HG02938 (cell line): ENCODE measurements around the gene ADAM12.
"Not testable (repeated sequence)": the region's sequence is repeated elsewhere in the genome, so short reads cannot be mapped to it uniquely, and the experiment has no call there.

Source experiments
- ATAC-seq: cut with Tn5 transposase; IDR thresholded peaks from one replicate; pipeline ENCODE4 v1.9.1; 2021; ENCODE audit warnings: mild to moderate bottlenecking, moderate library complexity; ENCODE audit not compliant: unreplicated experiment

ADAM12 gene

DNA sequence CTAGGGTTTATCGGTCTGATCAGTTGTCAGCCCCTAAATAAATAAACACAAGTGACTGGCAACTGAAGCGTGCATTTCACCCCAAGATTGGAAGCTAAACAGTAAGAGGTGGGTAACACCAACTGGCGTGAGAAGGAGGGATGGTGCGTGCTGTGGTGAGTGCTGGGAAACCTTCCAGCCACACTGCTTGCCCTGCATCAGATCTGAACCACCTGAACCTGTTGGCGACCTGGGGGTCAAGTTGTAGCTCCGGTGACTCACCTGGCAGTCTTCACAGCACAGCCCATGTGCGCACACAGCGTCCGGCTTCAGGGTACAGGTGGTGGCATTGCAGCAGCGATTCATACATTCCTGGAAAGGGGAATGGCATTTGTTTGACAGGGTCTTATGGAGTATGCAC is 321.8 kb downstream of the ADAM12 start:
- ATAC-seq: no peak

DNA sequence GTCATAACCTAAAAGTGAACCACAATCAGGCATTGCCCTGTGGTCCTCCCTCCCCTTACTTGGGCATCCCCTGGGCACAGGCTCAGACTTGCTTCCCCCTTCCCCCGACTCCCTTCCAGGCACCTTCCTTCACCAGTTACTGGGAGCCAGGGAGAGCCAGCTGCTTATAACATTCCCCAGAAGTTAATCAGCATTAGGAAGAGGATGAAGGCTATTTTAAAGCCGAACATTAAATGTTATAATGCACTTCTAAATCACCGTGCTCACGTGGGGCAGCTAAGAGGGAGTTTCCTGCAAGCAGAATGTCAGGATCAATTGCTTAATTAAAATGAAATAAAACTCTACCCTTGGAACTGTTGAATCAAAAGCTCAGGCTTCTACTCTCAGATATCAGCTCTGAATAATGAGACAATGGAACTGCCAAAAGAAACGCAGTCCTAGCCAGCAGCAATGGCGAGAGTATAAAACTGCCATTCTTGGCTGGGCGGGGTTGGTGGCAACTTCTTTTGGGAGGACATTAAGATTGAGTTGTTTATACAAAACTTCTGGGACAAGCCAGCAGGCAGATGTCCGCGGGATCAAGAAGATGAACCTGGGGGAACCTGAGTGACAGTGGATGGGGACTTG is 322.4 kb downstream of the ADAM12 start:
- no peak for ATAC-seq

DNA sequence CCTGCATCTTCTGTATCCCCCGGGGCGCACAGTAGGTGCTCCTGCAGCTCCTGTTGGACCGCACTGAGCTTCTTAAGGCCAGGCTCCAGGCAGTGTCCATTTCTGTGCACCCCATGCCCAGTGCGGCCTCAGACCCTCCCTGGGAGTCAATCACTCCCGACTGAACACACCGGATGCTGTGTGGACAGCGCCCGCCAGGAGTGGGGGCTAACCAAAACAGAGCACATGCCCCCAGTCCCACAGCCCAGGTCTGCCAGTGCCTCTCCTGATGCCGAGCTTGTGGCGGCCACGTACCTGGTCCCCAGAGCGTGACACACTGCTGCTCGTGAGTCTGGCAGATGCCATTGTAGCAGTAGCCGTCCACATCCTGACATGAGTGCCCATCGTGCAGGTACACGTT is 323.8 kb downstream of the ADAM12 start:
- ATAC-seq: no peak

DNA sequence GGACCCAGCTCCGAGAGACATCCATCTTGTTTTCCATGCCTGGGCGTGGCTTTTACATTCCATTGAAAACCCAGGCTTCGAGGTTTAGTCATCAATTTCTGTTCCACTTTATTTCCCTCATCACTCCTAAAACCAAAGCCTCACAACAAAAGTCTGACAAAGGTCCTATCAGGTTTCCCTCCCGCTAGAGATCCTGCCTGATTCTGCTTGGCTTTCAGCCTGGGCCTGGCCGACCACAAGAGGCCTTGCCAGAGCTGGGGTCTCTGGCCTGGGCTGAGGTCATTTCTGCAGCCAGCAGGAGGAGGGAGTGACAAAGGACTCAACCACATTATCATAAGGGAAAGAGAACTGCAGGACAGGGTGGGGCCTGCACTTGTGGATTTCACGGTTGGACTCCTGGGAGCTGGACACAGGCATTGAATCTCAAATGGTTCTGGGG is 324.9 kb downstream of the ADAM12 start:
- no peak for ATAC-seq

DNA sequence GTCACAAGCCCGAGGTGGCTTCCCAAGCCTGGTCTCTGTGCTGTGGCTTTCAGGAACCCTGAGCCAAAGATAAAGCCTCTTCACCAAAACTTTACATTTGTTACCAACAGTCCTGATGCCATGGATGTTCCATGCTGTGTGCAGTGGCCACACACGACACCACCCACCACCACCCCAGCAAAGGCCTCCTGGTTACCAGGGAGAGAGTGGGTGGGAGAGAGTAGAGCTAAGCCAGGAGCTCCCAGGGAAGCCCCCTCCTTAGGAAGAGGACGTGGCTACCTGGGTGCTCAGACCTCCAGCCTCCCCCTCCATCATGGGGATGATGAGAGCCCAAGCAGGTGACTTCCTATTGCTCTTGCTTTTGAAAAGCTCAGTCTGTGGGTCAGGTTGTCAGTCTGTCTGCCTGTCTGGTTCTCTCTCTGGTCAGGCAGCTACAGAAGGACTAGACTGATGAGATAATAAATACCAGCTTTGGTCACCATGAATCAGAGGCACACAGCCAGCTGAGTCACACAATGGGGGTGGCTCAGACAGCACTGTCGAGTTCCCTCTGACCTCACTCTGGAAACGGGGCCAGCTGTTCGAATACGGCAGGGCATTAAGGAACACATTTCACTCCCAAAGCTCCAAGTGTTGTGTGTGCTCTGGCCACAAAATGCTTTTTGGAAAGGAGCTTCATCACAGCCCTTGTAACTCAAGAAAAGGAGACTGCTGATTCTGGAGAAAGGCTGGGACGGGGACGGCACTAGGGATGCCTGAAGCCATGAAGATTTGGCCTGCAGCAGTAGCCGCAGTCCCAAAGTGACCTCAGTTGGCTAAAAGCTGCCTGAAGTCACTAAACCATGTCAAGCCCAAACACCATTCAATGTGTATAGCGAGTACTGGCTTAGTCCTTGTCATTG is 325.9 kb downstream of the ADAM12 start:
- ATAC-seq: no peak

DNA sequence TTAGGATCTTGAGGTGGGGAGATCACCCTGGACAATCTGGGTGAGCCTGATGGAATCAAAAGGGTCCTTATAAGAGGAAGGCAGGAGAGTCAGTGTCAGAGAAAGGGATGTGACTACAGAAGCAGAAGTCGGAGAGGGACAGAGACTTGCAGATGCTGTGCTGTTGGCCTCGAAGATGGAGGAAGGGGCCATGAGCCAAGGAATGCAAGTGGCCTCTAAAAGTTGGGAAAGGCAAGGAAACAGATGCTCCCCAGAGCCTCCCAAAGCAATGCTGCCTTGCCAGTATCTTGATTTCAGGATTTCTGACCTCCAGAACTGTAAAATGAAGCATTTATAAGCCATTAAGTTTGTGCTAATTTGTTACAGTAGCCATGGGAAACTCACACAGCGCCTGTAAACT is 326.8 kb downstream of the ADAM12 start:
- ATAC-seq: no peak

DNA sequence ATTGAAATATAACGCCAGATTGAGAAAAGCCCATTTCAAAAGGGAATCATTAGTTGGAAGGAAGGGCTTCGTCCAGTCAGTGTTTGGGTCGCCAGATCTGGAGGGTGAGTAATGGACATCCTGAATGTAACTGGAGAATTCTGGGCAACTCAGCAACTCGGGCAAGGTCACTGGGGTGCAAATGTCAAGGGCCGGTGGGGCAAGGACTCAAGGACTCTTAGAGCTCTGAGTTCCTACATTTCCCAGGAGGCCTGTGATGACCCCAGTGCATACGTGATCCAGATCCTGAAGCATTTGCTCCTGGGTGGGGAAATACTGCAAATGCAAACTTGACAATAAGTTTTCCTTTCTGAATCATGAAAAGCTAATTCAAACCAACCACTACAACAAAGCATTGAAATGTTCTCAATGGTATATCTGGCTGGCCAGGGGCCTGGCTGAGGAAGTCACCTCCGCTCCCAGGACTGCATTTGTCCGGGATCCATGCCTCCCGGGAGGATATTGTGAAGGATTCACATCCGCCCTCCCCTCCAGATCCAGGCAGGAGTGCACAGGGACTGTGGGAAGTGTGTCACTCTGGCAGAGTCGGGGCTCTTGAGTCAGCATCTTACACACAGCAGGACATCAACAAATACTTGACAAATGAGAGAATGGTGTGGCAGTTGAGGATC is 327.9 kb downstream of the ADAM12 start:
- no peak for ATAC-seq

DNA sequence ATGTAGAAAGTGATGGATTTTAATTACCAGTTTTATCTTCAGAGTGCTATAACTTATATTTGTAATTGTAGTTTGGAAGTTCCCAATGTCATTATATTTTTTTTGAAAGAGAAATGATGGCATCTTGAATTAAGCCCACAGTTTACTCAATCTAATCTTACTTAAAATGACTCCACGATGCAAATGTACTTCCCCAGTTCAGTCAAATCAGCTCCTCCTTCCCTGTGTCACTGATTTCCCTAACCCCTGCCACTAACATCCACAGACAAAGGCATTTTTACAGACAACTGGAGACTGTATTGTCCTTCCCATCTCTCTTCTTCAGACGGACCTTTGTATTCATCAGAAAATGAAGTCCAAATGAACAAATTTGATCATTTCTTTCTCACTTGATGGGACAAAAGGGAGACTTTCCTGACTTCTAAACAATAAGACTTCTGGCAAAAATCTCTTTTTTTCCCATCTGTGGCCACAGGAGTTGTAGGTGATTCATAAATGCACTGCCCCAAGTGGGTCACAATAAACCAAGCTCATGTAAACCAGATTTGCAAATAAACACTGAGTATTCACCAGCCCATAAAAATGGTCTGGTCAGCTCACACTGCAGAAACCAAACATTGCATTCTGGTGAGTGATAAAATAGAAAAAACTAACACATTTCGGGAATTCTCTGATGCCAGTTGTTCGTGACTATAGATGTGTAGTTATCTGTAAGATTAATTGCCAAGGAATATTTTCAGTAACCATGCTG is 329.0 kb downstream of the ADAM12 start:
- no peak for ATAC-seq

DNA sequence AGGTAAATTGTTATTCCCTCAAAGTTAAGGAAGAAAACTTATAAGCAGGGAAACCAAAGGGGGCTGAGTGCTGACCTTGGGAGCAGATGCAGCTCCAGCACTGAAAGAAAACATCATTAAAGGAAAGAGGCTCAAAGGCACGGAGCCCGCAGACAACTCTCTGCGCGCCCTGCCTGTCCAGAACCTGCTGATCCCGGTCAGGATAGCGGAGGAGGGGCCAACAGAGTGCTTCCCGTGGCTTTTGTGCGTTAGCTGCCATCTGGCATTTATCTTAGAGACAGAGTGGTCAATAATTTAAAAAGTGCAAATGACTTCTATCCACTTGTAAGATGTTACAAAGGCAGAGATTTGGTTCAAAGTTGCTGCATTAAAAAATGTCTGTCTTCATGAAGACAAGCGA is 329.8 kb downstream of the ADAM12 start:
- no peak for ATAC-seq

DNA sequence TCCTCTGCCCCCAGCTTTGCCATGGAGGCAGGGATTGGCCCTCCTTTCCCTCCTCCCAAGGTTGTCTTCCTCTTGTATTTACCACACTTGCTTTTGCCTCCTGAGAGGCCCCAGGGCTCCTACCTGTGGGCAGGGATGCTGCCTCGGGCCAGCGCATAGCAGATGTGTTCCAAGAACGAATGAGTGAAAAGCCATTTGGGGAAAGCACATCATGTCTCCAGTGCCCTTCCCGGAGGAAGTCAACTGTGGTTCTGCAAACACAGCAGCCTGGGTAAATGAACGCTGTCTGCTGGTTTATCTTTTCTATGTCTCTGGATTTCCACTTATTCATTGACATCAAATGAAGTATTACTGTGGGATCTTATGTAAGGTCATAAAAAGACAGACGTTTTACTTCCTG is 330.2 kb downstream of the ADAM12 start:
- ATAC-seq: no peak

DNA sequence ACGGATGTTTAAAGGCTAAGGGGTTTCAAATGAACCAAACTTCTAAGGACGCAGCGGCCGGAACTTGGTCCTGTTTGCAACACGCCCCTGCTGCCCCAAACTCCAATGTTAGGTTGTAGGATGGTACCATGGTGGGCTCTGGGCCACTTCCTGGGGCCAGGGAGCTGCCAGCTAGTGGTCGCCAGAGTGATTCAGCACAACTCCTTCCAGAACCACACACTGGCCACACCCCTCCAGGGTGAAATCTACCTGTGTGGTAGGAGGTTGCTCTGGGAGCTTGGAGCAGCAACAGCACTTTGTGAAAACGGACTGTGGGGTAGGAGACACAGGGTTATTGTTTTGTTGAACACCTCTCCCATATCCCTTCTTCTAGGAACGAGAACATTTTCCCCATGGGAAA is 330.8 kb downstream of the ADAM12 start:
- ATAC-seq: no peak

DNA sequence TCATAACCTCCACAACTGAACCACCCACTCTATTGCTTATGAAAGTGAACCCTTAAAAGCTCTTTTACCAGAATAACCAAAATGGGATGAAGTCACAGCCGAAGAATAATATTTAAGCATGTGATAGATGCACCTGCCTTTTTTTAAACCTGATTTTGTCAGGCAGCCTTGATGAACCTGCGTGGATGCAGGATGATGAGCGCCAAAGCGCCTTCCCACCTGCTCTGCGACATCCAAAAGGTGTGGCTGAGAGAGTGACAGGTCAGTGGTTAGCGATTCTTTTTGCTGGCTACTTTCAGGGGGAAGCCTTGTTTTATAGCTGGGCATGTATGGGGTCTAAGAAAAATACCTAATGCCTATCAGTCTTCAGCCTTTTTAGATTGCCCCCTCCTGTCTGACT is 334.1 kb downstream of the ADAM12 start:
- no peak for ATAC-seq

DNA sequence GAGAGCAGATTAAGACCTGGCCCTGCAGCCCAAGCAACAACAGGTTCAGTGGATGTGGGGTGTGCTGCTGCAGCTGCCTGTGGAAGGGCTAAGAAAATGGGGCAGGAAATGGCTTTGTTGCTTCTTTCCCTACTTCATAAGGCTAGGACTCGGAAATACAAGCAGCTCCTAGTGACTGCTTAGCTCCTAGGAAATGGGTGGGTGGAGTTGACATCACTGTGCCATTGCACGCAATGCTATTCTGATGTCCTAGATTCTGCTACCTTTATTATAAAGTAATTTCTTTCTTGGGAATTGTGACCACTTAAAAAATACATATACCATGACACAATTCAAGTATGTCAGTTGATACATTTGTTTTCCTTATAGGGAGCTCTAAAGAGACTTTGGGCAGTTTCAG is 336.1 kb downstream of the ADAM12 start:
- no peak for ATAC-seq

DNA sequence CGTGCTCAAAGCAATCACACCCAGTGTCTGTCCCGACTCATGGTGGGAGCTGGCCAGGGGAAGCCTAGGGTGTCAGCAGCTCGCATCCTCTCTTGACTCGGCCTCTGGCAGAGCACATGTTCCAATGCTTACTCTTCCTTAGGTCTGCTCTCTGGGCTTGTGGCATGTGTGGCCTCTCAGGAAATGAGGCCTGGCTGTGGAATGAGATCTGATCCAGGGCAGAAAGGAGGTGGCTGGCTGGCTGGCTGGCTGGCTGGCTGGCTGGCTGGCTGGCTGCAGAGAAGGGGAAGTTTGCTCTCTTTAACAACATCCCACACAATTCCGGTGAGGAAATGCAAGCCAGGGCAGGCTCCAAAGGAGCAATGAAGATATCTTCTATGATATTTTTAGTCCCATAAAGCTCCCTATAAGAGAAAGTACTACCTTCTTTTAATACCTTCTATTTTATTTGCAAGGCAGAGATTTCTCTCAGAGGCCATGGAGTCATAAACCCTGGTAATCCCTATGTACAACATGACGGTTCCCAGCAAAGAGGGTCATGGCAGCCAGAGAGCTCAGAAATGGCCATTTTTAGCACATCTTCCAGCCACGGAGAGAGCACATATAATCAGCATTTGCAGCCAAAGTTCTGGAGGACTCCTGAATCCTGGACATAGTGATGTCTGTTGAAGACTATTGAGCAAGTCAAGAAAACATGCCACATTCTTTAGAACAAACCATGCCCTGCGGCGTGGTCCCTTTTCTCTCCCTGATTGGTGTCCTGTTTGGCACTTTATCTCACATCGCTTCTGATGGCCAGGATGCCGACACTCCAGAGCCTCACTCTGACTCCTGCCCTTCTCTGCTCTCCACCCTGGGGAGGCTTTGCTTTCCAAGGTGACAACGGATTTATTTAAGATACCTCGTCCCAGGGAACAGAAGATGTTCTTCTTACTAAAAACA is 338.2 kb downstream of the ADAM12 start:
- no peak for ATAC-seq

DNA sequence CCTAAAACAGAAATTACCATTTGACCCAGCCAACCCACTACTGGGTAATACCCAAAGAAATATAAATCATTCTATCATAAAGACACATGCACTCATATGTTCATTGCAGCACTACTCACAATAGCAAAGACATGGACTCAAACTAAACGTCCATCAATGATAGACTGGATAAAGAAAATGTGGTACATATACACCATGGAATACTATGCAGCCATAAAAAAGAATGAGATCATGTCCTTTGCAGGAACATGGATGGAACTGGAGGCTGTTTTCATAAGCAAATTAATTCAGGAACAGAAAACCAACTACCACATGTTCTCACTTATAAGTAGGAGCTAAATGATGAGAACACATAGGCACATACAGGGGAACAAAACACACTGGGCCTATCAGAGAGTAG is 340.5 kb downstream of the ADAM12 start:
- not testable (repeated sequence) for ATAC-seq

DNA sequence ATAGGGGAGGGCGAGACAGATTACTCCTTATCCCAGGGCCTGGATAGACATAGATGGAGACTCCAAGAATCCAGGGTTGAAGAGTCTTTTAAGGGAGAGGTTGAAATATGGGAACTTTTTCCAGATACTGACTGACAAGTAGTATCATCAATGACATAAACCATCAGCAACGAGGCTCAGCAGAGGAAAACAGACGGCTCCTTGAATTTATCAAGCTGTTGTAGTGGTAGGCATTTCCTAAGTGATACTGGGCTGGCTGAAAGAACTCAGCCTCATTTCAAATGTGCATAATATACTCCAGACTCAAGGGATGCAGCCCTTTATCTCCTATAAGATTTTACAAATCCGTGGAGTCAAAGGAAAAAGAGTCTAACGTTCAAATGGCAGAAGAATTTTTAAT is 341.4 kb downstream of the ADAM12 start:
- ATAC-seq: no peak

DNA sequence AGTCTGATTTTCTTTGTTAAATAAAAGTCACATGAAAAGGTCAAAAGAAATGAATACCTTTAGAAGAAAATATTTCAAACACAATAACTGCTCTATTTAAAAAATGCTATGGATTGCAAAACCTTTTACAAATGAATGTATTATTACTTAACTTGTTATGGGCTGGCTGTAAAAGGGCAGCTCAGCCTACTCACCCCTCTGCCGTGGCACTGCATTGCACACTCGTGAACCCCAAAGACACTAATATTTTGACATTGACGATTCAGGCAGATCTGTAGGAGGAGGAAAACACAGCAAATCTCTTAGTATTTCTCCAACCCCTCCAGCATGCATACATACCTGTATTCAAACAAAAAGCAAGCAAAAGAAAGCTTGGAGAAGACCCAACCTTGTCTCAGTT is 342.4 kb downstream of the ADAM12 start:
- ATAC-seq: no peak

DNA sequence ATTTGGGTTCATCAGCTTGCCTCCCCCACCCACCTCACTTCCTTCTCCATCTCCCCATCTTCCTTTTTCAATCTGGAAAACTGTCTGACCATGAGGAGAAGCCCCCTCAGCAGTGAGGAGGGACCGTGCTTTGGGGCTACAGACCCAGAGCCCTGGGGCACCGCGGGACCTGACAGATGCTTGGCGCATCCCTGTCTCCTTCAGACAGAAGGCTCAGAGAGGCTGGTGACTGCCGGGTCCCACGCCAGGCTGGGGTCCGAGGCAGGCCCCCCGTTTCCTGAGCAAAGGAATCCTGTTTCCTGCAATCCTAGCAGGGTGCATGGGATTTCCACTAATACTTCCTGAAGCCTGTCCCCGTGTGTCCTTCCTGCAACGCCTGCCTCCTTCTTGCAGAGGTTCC is 344.9 kb downstream of the ADAM12 start:
- ATAC-seq: no peak

DNA sequence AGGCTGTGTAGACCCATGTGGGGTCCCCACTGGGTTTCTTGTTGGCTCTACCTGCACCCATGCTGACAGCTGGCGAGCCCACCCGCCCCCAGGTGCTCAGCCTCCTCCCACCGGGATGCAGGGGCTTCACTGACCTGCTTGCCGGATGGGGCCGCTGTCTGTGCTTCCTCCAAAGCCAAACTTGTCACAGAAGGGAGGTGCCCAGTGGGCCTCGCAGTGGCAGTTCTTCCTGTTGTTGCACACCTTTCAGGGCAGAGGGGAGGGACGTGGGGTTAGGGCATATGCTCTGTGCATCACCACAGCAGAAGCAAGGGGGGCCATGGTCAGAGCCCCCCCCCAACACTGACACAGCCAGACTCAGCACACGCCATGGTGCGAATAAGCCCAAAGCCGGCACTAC is 345.4 kb downstream of the ADAM12 start:
- no peak for ATAC-seq

DNA sequence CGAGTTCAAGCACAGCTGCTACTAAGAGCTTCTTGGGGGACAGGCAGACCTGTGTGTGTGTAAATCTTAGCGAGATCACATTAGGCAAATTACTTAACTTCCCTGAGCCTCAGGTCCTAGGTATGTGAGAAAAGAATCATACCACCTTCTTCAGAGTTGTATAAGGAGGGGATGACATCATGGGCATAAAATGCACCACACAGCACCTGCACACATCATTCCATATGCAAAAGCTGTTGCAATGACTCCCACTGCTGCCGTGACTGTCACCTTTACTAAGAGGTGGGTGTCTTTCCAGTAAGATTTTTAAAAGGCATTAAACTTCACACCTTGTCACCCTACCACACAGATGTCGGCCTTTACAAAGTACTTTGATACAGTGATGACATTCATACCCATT is 345.9 kb downstream of the ADAM12 start:
- peak; percentile 1 for ATAC-seq
